ENCODE measurements around the gene SMC4.

Gene SMC4

DNA sequence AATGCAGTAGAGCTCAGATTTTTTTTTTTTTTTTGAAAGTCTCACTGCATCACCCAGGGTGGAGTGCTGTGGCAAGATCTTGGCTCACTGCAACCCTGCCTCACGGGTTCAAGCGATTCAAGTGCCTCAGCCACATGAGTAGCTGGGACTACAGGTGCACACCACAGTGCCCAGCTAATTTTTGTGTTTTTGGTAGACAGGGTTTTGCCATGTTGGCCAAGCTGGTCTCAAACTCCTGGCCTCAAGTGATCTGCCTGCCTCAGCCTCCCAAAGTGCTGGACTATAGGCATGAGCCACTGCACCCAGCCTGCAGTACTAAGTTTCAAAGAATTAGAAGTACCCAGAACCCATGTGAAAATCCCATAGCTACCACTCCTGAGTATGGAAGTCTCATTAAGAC, 35.6 kb downstream of the SMC4 start:
- H3K27ac ChIP-seq, result no peak overlapping the region
- TF ChIP-seq, protein P1, sequence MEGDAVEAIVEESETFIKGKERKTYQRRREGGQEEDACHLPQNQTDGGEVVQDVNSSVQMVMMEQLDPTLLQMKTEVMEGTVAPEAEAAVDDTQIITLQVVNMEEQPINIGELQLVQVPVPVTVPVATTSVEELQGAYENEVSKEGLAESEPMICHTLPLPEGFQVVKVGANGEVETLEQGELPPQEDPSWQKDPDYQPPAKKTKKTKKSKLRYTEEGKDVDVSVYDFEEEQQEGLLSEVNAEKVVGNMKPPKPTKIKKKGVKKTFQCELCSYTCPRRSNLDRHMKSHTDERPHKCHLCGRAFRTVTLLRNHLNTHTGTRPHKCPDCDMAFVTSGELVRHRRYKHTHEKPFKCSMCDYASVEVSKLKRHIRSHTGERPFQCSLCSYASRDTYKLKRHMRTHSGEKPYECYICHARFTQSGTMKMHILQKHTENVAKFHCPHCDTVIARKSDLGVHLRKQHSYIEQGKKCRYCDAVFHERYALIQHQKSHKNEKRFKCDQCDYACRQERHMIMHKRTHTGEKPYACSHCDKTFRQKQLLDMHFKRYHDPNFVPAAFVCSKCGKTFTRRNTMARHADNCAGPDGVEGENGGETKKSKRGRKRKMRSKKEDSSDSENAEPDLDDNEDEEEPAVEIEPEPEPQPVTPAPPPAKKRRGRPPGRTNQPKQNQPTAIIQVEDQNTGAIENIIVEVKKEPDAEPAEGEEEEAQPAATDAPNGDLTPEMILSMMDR (conservative IDR thresholded peaks at IDR 0.05), result no peak
- no peak for TF ChIP-seq ZFX (IDR thresholded peaks at IDR 0.05)

DNA sequence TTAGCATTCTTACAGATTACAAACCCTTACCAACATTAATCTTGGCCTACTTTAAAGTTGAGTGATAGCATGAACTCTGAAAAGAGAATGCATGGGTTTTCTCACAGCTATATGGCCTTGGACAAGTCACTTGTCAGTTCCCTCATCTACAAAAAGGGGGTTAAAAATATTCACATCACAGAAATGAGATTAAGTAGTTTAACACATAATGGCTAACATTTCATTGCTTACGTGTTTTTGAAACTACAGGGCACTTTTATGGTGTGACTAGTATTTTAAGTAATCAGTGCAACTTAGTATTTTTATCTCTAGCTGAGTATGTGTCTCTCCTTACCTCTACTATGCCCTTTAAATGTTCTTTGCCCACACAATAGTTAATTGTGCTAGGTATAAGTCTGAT, 36.3 kb downstream of the SMC4 start:
- TF ChIP-seq, protein P1 (conservative IDR thresholded peaks at IDR 0.05), result no peak
- no peak for TF ChIP-seq ZFX (IDR thresholded peaks at IDR 0.05)
- H3K27ac ChIP-seq, result no peak overlapping the region

DNA sequence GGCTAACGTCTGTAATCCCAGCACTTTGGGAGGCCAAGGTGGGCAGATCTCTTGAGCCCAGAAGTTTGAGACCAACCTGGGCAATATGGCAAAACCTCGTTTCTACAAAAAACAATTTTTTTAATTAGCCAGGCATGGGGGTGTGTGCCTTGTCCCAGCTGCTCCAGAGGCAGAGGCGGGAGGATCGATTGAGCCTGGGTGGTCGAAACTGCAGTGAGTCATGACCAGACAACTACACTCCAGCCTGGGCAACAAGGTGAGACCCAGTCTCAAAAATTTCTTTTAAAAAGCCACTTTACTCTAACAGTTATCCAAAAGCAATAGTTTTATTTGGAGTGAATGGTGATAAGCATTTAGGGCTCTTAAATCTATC, 37.6 kb downstream of the SMC4 start:
- no peak overlapping the region for H3K27ac ChIP-seq
- TF ChIP-seq ZFX (IDR thresholded peaks at IDR 0.05), result no peak
- TF ChIP-seq, protein P1 (conservative IDR thresholded peaks at IDR 0.05), result no peak

DNA sequence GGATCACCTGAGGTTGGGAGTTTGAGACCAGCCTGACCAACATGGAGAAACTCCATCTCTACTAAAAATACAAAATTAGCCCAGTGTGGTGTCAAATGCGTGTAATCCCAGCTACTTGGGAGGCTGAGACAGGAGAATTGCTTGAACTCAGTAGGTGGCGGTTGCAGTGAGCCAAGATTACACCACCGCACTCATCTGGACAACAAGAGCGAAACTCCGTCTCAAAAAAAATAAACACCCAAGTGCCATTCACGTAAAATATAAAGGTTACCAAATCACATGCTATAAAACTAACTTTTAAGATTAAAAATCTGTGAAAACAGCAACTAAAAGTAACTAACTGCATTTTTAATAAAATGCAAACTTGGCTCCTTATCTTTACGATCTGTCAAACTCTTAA, 41.2 kb downstream of the SMC4 start:
- TF ChIP-seq, protein P1 (conservative IDR thresholded peaks at IDR 0.05), result no peak
- TF ChIP-seq ZFX (IDR thresholded peaks at IDR 0.05), result no peak
- H3K27ac ChIP-seq, result no peak overlapping the region

DNA sequence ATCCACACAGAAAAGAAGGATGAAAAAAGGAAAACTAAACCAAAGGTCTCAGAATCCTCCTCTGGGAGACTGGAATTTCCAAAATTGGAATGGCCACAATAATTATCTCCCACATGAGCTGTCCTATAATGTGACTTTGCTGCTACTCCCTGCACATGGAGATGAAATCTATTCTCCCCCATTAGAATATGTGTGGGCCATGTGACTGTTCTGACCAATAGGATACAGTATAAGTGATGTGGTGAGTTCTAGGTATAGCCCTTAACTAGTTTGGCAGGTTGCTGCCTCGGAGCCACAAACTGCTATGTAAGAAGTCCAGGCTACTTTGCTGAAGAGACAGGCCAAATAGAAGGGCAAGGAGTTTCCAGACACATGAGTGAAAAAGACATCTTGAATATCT, 45.0 kb downstream of the SMC4 start:
- no peak overlapping the region for H3K27ac ChIP-seq
- TF ChIP-seq, protein P1 (conservative IDR thresholded peaks at IDR 0.05), result no peak
- no peak for TF ChIP-seq ZFX (IDR thresholded peaks at IDR 0.05)

DNA sequence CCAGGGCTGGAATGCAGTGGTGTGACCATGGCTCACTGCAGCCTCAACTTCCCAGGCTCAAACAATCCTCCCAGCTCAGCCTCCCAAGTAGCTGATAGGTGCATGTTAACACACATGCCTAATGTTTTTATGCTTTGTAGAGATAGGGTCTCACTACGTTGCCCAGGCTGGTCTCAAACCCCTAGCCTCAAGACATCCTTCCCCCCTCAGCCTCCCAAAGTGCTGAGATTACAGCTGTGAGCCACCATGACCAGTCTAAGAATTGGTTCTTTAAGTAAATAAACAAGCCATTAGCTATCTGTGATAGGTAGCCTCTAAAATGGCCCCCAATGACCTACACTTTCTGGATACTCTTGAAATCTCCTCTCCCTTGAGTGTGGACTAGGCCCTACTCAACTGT, 46.4 kb downstream of the SMC4 start:
- no peak overlapping the region for H3K27ac ChIP-seq
- TF ChIP-seq, protein P1 (conservative IDR thresholded peaks at IDR 0.05), result no peak
- TF ChIP-seq ZFX (IDR thresholded peaks at IDR 0.05), result no peak

DNA sequence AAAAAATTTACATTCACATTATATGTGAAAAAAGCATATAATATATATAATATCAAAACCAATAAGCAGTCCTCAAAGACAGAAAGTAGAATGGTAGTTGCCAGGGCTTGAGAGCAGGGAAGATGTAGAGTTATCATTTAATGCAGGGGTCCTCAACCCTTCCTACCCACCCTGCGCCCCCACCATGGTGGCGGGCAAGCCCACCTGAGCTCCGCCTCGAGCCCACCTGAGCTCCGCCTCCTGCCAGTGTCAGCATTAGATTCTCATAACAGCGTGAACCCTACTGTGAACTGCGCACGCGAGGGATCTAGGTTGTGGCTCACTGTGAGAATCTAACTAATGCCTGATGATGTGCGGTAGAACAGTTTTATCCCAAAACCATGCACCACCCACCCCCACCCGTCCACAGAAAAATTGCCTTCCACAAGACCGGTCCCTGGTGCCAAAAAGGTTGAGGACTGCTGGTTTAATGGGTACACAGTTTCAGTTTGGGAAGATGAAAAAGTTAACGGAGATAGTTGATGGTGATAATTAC, 47.1 kb downstream of the SMC4 start:
- no peak overlapping the region for H3K27ac ChIP-seq
- TF ChIP-seq ZFX (IDR thresholded peaks at IDR 0.05), result no peak
- TF ChIP-seq, protein P1 (conservative IDR thresholded peaks at IDR 0.05), result no peak

All from C4-2B (cell line).